Chondrocyte (in vitro differentiated cells): Measurements from ENCODE around the gene MACROD2. TPM values are rescaled to one million over a fixed set of nuclear protein-coding genes. Genes with fewer than 3 reads are reported as not detected.

Experiments
- DNase-seq: peaks from one replicate; pipeline ENCODE4 v3.0.0; 2021; ENCODE audit warnings: mixed read lengths, low spot score
- H3K27ac Mint-ChIP-seq: one replicate; pipeline ENCODE4 v1.8.0; 2021; ENCODE audit warnings: mild to moderate bottlenecking, moderate library complexity, mixed read lengths; ENCODE audit not compliant: unreplicated experiment
- H3K27me3 Mint-ChIP-seq: 2 replicates; pipeline ENCODE4 v1.8.0; 2021; ENCODE audit warnings: low read depth, mixed read lengths
- H3K36me3 Mint-ChIP-seq: 2 replicates; pipeline ENCODE4 v1.8.0; 2021; ENCODE audit warnings: low read depth, mixed read lengths
- H3K4me1 Mint-ChIP-seq: 2 replicates; pipeline ENCODE4 v1.8.0; 2021; ENCODE audit warnings: low read depth, mild to moderate bottlenecking, mixed read lengths
- H3K4me3 Mint-ChIP-seq: one replicate; pipeline ENCODE4 v1.8.0; 2021; ENCODE audit warnings: mild to moderate bottlenecking, moderate library complexity, mixed read lengths; ENCODE audit not compliant: unreplicated experiment
- H3K9me3 Mint-ChIP-seq: 2 replicates; pipeline ENCODE4 v1.8.0; 2021; ENCODE audit warnings: low read depth, mixed read lengths
- CTCF ChIP-seq: fragments of 200-600 bp; sonication (generic); IDR thresholded peaks from 2 replicates; pipeline ENCODE4 v1.5.0; 2021; ENCODE audit warnings: antibody characterized with exemption, mild to moderate bottlenecking, moderate library complexity
- total RNA-seq: library from RNA; stranded (reverse); gene quantifications from 3 replicates; pipeline ENCODE4 v1.2.1, GENCODE V29; 2021

Gene MACROD2
- total RNA-seq, 1 donor from 2014 or later: 3.2 TPM

GRCh38 chr20:15232243-15232642 lies 1236.9 kb downstream of the MACROD2 start:
- peaks cover 7% of the 10 kb centered on the region for H3K9me3 Mint-ChIP-seq
- no peak for DNase-seq
- no peak for TF ChIP-seq CTCF

GRCh38 chr20:15235471-15236198 lies 1240.3 kb downstream of the MACROD2 start:
- no peaks in the 10 kb centered on the region for H3K27me3 Mint-ChIP-seq
- H3K9me3 Mint-ChIP-seq: no peaks in the 10 kb centered on the region
- no peak overlapping the region for H3K27ac Mint-ChIP-seq
- no peak overlapping the region for H3K4me3 Mint-ChIP-seq
- no peaks in the 10 kb centered on the region for H3K36me3 Mint-ChIP-seq
- TF ChIP-seq CTCF: no peak
- no peak for DNase-seq
- H3K4me1 Mint-ChIP-seq: peaks cover 10% of the 10 kb centered on the region

More at GRCh38 chr20:15232243-15232642, 1236.9 kb downstream of the MACROD2 start:
- Mint-ChIP-seq H3K4me3 (no peak overlapping the region), H3K36me3 (peaks cover 2% of the 10 kb centered on the region), H3K27ac (no peak overlapping the region), H3K27me3 (no peaks in the 10 kb centered on the region), H3K4me1 (no peaks in the 10 kb centered on the region)

GRCh38 chr20:15236812-15237211 lies 1241.5 kb downstream of the MACROD2 start:
- Mint-ChIP-seq H3K4me3 (no peak overlapping the region), H3K9me3 (no peaks in the 10 kb centered on the region), H3K36me3 (no peaks in the 10 kb centered on the region), H3K27ac (no peak overlapping the region), H3K4me1 (peaks cover 18% of the 10 kb centered on the region), H3K27me3 (no peaks in the 10 kb centered on the region)
- TF ChIP-seq CTCF: peak; percentile 69
- no peak for DNase-seq

GRCh38 chr20:15239542-15240206 lies 1244.4 kb downstream of the MACROD2 start:
- peaks cover 24% of the 10 kb centered on the region for H3K4me1 Mint-ChIP-seq
- H3K36me3 Mint-ChIP-seq: no peaks in the 10 kb centered on the region
- no peaks in the 10 kb centered on the region for H3K9me3 Mint-ChIP-seq
- no peak overlapping the region for H3K4me3 Mint-ChIP-seq
- no peak for DNase-seq
- no peak overlapping the region for H3K27ac Mint-ChIP-seq
- no peak for TF ChIP-seq CTCF
- H3K27me3 Mint-ChIP-seq: no peaks in the 10 kb centered on the region

GRCh38 chr20:15240801-15241200 lies 1245.5 kb downstream of the MACROD2 start:
- H3K9me3 Mint-ChIP-seq: no peaks in the 10 kb centered on the region
- H3K27me3 Mint-ChIP-seq: no peaks in the 10 kb centered on the region
- no peak overlapping the region for H3K27ac Mint-ChIP-seq
- no peak for TF ChIP-seq CTCF
- no peaks in the 10 kb centered on the region for H3K36me3 Mint-ChIP-seq
- no peak overlapping the region for H3K4me3 Mint-ChIP-seq
- H3K4me1 Mint-ChIP-seq: peaks cover 24% of the 10 kb centered on the region
- DNase-seq: no peak
